Neural cell (in vitro differentiated cells): ENCODE measurements around the gene EXD3.

Source experiments
- EP300 ChIP-seq: fragments of 450-650 bp; conservative IDR thresholded peaks from 2 replicates; pipeline ENCODE4 v1.6.1; 2014; ENCODE audit warnings: antibody characterized with exemption, mild to moderate bottlenecking, moderate library complexity; ENCODE audit not compliant: poor library complexity, severe bottlenecking
- EZH2 ChIP-seq: fragments of 200-600, 300-800 bp; shearing (Covaris generic), sonication (generic); IDR thresholded peaks from 2 replicates; pipeline ENCODE4 v1.6.1; 2014; ENCODE audit warnings: antibody characterized with exemption, low read length, borderline replicate concordance, mild to moderate bottlenecking; ENCODE audit not compliant: insufficient read depth, poor library complexity, severe bottlenecking
- MXI1 ChIP-seq: fragments of 450-650 bp; conservative IDR thresholded peaks from 2 replicates; pipeline ENCODE4 v1.6.1; 2014; ENCODE audit warnings: antibody characterized with exemption, mild to moderate bottlenecking; ENCODE audit not compliant: poor library complexity, severe bottlenecking
- POLR2AphosphoS5 ChIP-seq: IDR thresholded peaks from 2 replicates; pipeline ENCODE4 v1.6.1; 2012
- RAD21 ChIP-seq: fragments of 450-650 bp; conservative IDR thresholded peaks from 2 replicates; pipeline ENCODE4 v1.6.1; 2014; ENCODE audit warnings: antibody characterized with exemption, mild to moderate bottlenecking, moderate library complexity
- SMC3 ChIP-seq: fragments of 450-650 bp; conservative IDR thresholded peaks from 2 replicates; pipeline ENCODE4 v1.6.1; 2014; ENCODE audit warnings: antibody characterized with exemption, mild to moderate bottlenecking, moderate library complexity; ENCODE audit not compliant: poor library complexity
- TF ChIP-seq, protein P1 (sequence below): fragments of 450-650 bp; IDR thresholded peaks from 2 replicates; pipeline ENCODE4 v1.5.1; 2014; ENCODE audit warnings: antibody characterized with exemption, mild to moderate bottlenecking, moderate library complexity; ENCODE audit not compliant: poor library complexity, severe bottlenecking

DNA sequence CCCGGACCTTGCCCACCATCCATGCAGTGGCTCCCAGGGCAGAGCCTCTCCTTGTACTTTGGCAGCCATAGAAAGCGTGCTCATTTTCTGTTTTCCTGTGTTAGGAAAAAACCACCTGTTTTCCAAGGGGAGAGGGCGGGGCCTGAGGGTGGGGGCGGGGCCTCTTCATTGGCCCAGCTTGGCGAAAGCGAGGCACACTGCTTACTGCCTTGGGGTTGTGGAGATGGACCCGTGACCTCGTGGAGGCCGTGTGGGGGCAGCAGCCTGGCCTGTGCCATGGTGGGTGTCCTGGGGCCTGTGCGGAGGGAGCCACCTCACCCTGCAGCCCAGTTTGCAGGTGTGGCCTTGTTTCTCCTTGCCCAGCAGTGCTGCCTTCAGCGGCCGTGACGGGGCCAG, 149.9 kb downstream of the EXD3 start:
- TF ChIP-seq, protein P1, sequence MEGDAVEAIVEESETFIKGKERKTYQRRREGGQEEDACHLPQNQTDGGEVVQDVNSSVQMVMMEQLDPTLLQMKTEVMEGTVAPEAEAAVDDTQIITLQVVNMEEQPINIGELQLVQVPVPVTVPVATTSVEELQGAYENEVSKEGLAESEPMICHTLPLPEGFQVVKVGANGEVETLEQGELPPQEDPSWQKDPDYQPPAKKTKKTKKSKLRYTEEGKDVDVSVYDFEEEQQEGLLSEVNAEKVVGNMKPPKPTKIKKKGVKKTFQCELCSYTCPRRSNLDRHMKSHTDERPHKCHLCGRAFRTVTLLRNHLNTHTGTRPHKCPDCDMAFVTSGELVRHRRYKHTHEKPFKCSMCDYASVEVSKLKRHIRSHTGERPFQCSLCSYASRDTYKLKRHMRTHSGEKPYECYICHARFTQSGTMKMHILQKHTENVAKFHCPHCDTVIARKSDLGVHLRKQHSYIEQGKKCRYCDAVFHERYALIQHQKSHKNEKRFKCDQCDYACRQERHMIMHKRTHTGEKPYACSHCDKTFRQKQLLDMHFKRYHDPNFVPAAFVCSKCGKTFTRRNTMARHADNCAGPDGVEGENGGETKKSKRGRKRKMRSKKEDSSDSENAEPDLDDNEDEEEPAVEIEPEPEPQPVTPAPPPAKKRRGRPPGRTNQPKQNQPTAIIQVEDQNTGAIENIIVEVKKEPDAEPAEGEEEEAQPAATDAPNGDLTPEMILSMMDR: no peak
- TF ChIP-seq SMC3: no peak
- TF ChIP-seq EZH2: no peak
- no peak for TF ChIP-seq RAD21
- TF ChIP-seq POLR2AphosphoS5: no peak
- TF ChIP-seq MXI1: no peak
- no peak for TF ChIP-seq EP300
